A549 (cell line): ENCODE data around the gene RAI2. TPM values are rescaled to one million over a fixed set of nuclear protein-coding genes. Genes with fewer than 3 reads are reported as not detected.

ENCODE experiments used
- ATAC-seq, 2 experiments: fragments of 200-7000 bp in 1 of 2; fragments of >200 bp in 1 of 2; cut with Nextera tagmentation in 1 of 2; cut with Tn5 transposase in 1 of 2; 3 replicates each; pipeline versions ENCODE4 v1.8.0 to v1.9.1; 2018 to 2020; ENCODE audit warnings: mild to moderate bottlenecking in 1 of 2, moderate library complexity in 1 of 2
- CTCF ChIA-PET: fragments of 300-600 bp; sonication (Branson Sonifier 250); formaldehyde crosslinking; extraction: SDS; loops from one replicate; lab custom pipeline; 2021; ENCODE audit warnings: antibody characterized with exemption, inconsistent platforms; lab: Yijun Ruan, JAX
- POLR2A ChIA-PET: fragments of 350-600 bp; formaldehyde crosslinking; extraction: SDS; loops from one replicate; lab custom pipeline; 2021; ENCODE audit warnings: antibody characterized with exemption, inconsistent platforms; lab: Yijun Ruan, JAX
- DNase-seq, 2 experiments: peaks; one replicate each; pipeline versions ENCODE4 v3.0.0 to v3.0.0-alpha.2; 2011 to 2016; ENCODE audit warnings: low read depth in 1 of 2, low spot score in 1 of 2
- FAIRE-seq: peaks from 2 replicates; lab custom pipeline; 2011; peaks lifted over from hg19 to GRCh38; lab: Jason Lieb, UNC
- H3K27ac ChIP-seq, 2 experiments: fragments of >200 bp; sonication (Bioruptor Twin); formaldehyde crosslinking; 3 replicates each; pipeline ENCODE4 v1.5.1; 2016 to 2017
- H3K4me1 ChIP-seq: fragments of >200 bp; sonication (Bioruptor Twin); formaldehyde crosslinking; 3 replicates; pipeline ENCODE4 v1.6.1; 2016
- H3K4me2 ChIP-seq: fragments of >200 bp; sonication (Bioruptor Twin); formaldehyde crosslinking; 3 replicates; pipeline ENCODE4 v1.6.1; 2016
- H3K4me3 ChIP-seq: fragments of >200 bp; sonication (Bioruptor Twin); formaldehyde crosslinking; 3 replicates; pipeline ENCODE4 v1.5.1; 2016
- H3K9me3 ChIP-seq: fragments of >200 bp; sonication (Bioruptor Twin); formaldehyde crosslinking; 3 replicates; pipeline ENCODE4 v1.6.1; 2016
- CBX8 ChIP-seq: fragments of 200-600 bp; sonication (generic); IDR thresholded peaks from 2 replicates; pipeline ENCODE4 v1.6.1; 2016
- CEBPB ChIP-seq, 2 experiments: fragments of >200 bp in 1 of 2; sonication (Bioruptor Twin) in 1 of 2; formaldehyde crosslinking in 1 of 2; IDR thresholded peaks; 2 replicates each; pipeline ENCODE4 v1.6.1; 2012 to 2016
- EHMT2 ChIP-seq: fragments of 200-600 bp; sonication (generic); IDR thresholded peaks from 2 replicates; pipeline ENCODE4 v1.6.1; 2016; ENCODE audit warnings: antibody characterized with exemption, low read depth, mild to moderate bottlenecking, moderate library complexity
- FOSB ChIP-seq: fragments of 250-450 bp; sonication (Bioruptor Pico); IDR thresholded peaks from 2 replicates; pipeline ENCODE4 v1.5.0; 2020; ENCODE audit warnings: mild to moderate bottlenecking, moderate library complexity
- FOSL2 ChIP-seq, 2 experiments: fragments of 450-650 bp in 1 of 2; fragments of >200 bp in 1 of 2; sonication (Bioruptor Twin) in 1 of 2; formaldehyde crosslinking; IDR thresholded peaks; 2 replicates each; pipeline versions ENCODE4 v1.5.0 to v1.6.1; 2016 to 2020; ENCODE audit warnings: mild to moderate bottlenecking in 1 of 2, moderate library complexity in 1 of 2
- FOXS1 ChIP-seq: fragments of 250-450 bp; sonication (Bioruptor Pico); IDR thresholded peaks from 2 replicates; pipeline ENCODE4 v1.5.0; 2020; ENCODE audit warnings: mild to moderate bottlenecking, moderate library complexity
- GATA3 ChIP-seq: IDR thresholded peaks from 2 replicates; pipeline ENCODE4 v1.6.1; 2012; ENCODE audit warnings: borderline replicate concordance
- HMGXB4 ChIP-seq: fragments of 250-450 bp; sonication (Bioruptor Pico); IDR thresholded peaks from 2 replicates; pipeline ENCODE4 v1.5.0; 2021; ENCODE audit warnings: mild to moderate bottlenecking, moderate library complexity, borderline replicate concordance
- HOXA7 ChIP-seq: fragments of 250-450 bp; sonication (Bioruptor Pico); IDR thresholded peaks from 2 replicates; pipeline ENCODE4 v1.5.0; 2020; ENCODE audit warnings: mild to moderate bottlenecking, moderate library complexity
- HOXB5 ChIP-seq: fragments of 250-450 bp; sonication (Bioruptor Pico); IDR thresholded peaks from 2 replicates; pipeline ENCODE4 v1.5.0; 2020; ENCODE audit warnings: mild to moderate bottlenecking, moderate library complexity
- KDM1A ChIP-seq: fragments of 200-600 bp; sonication (generic); IDR thresholded peaks from 2 replicates; pipeline ENCODE4 v1.6.1; 2016; ENCODE audit warnings: low read depth, mild to moderate bottlenecking
- MAFK ChIP-seq: fragments of 450-650 bp; IDR thresholded peaks from 2 replicates; pipeline ENCODE4 v1.6.1; 2014; ENCODE audit not compliant: partially characterized antibody
- MYC ChIP-seq: IDR thresholded peaks from 2 replicates; pipeline ENCODE4 v1.6.1; 2012; ENCODE audit warnings: mild to moderate bottlenecking, inconsistent platforms, low read length, improper control_type of control experiment, borderline replicate concordance
- NPAS2 ChIP-seq: fragments of 250-450 bp; sonication (Bioruptor Pico); IDR thresholded peaks from 2 replicates; pipeline ENCODE4 v1.8.0; 2022; ENCODE audit warnings: mild to moderate bottlenecking, moderate library complexity, borderline replicate concordance
- NR3C1 ChIP-seq: fragments of >200 bp; sonication (Bioruptor Twin); formaldehyde crosslinking; IDR thresholded peaks from 3 replicates; pipeline ENCODE4 v1.6.1; 2017
- PBX3 ChIP-seq: IDR thresholded peaks from 2 replicates; pipeline ENCODE4 v1.6.1; 2012
- PHF8 ChIP-seq: fragments of 200-600 bp; sonication (generic); IDR thresholded peaks from 2 replicates; pipeline ENCODE4 v1.6.1; 2016; ENCODE audit warnings: low read depth, mild to moderate bottlenecking, antibody characterized with exemption, moderate library complexity, borderline replicate concordance
- POLR2AphosphoS2 ChIP-seq: conservative IDR thresholded peaks from 2 replicates; pipeline ENCODE4 v1.6.1; 2012; ENCODE audit warnings: low read length, improper control_type of control experiment, inconsistent platforms
- RCOR1 ChIP-seq: fragments of 150-350 bp; IDR thresholded peaks from 2 replicates; pipeline ENCODE4 v1.6.1; 2014; ENCODE audit warnings: antibody characterized with exemption, low read length, low read depth
- RFX5 ChIP-seq: fragments of 450-650 bp; IDR thresholded peaks from 2 replicates; pipeline ENCODE4 v1.7.1; 2014; ENCODE audit warnings: antibody characterized with exemption, mild to moderate bottlenecking, moderate library complexity
- SMC3 ChIP-seq: fragments of >200 bp; sonication (Bioruptor Twin); formaldehyde crosslinking; IDR thresholded peaks from 3 replicates; pipeline ENCODE4 v1.6.1; 2018; ENCODE audit warnings: inconsistent platforms
- TFCP2L1 ChIP-seq: fragments of 250-450 bp; sonication (Bioruptor Pico); IDR thresholded peaks from 2 replicates; pipeline ENCODE4 v1.5.0; 2021; ENCODE audit warnings: mild to moderate bottlenecking
- ZC3H11A ChIP-seq: fragments of 450-650 bp; IDR thresholded peaks from 2 replicates; pipeline ENCODE4 v1.6.1; 2014; ENCODE audit warnings: antibody characterized with exemption, mild to moderate bottlenecking
- ZSCAN20 ChIP-seq: fragments of 250-450 bp; sonication (Bioruptor Pico); IDR thresholded peaks from 2 replicates; pipeline ENCODE4 v1.8.0; 2022; ENCODE audit warnings: mild to moderate bottlenecking, moderate library complexity
- WGBS: methylation state at CpG from one replicate; pipeline ENCODE4 v1.1.6; 2017; ENCODE audit errors: missing lambda C conversion rate; 5-methylcytosine and 5-hydroxymethylcytosine counted together
- polyA plus RNA-seq, 4 experiments: library from polyadenylated mRNA; depleted of rRNA in 3 of 4; stranded (reverse); fragments of >200 nt; fragmentation: RNase III in 1 of 4; extraction: RNeasy Plus Mini Kit Qiagen cat#74134 plus additional on column Dnase treatment in 1 of 4; gene quantifications; 2 replicates in 3 of 4; 3 replicates in 1 of 4; pipeline ENCODE4 v1.2.3, GENCODE V29; 2011 to 2017
- TF ChIP-seq, protein P1 (sequence below): fragments of >200 bp; sonication (Bioruptor Twin); formaldehyde crosslinking; IDR thresholded peaks from 2 replicates; pipeline ENCODE4 v1.6.1; 2016
- TF ChIP-seq, protein P2 (sequence below): IDR thresholded peaks from 2 replicates; pipeline ENCODE4 v1.6.1; 2012; ENCODE audit warnings: low read depth, borderline replicate concordance
- TF ChIP-seq, protein P3 (sequence below): fragments of >200 bp; sonication (Bioruptor Twin); formaldehyde crosslinking; IDR thresholded peaks from 3 replicates; pipeline ENCODE4 v1.5.1; 2016

The RAI2 gene
- polyA plus RNA-seq, 2 of the 4 experiments (the other 2 are of a cell fraction) = not detected

- 2% methylated on average over 3 of the region's 3 CpGs for WGBS
- ATAC-seq (no peak), FAIRE-seq (no peak), DNase-seq (no peak)
- no peak overlapping the region for H3K4me2 ChIP-seq
- TF ChIP-seq NR3C1 (no peak), MYC (no peak), HOXA7 (CRISPR knock-in tag) (no peak), RFX5 (no peak), CBX8 (no peak), PBX3 (no peak), EHMT2 (no peak), ZC3H11A (no peak), CEBPB (IDR thresholded peaks at IDR 0.05) (no peak), NPAS2 (no peak), HMGXB4 (CRISPR knock-in tag) (no peak), KDM1A (no peak), TFCP2L1 (CRISPR knock-in tag) (no peak), FOSL2 (IDR thresholded peaks at IDR 0.05) (no peak), FOSL2 (CRISPR knock-in tag; IDR thresholded peaks at IDR 0.05) (no peak)
- TF ChIP-seq, protein P1, sequence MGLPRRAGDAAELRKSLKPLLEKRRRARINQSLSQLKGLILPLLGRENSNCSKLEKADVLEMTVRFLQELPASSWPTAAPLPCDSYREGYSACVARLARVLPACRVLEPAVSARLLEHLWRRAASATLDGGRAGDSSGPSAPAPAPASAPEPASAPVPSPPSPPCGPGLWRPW = no peak
- no peak overlapping the region for H3K27ac ChIP-seq
- no peak overlapping the region for H3K4me3 ChIP-seq
- no peaks in the 10 kb centered on the region for H3K9me3 ChIP-seq
- ChIA-PET CTCF (no interaction called here), POLR2A (no interaction called here)
- H3K4me1 ChIP-seq = no peaks in the 10 kb centered on the region
Observed at GRCh38 chrX:17769701-17770269, 91.3 kb downstream of the RAI2 start.

GRCh38 chrX:17768997-17769396 is 92.1 kb downstream of the RAI2 start:
- H3K4me1 ChIP-seq = no peaks in the 10 kb centered on the region
- DNase-seq = no peak
- no peaks in the 10 kb centered on the region for H3K9me3 ChIP-seq
- CTCF ChIA-PET = no interaction called here
- WGBS = 35% methylated on average over 5 of the region's 5 CpGs
- H3K27ac ChIP-seq = no peak overlapping the region
- no peak overlapping the region for H3K4me2 ChIP-seq
- TF ChIP-seq MYC = no peak
- no peak for TF ChIP-seq RCOR1
- no peak for TF ChIP-seq FOSB (CRISPR knock-in tag)
- no peak for TF ChIP-seq PHF8
- ATAC-seq = no peak
- FAIRE-seq = no peak
- POLR2A ChIA-PET = no interaction called here
- no peak overlapping the region for H3K4me3 ChIP-seq

DNA sequence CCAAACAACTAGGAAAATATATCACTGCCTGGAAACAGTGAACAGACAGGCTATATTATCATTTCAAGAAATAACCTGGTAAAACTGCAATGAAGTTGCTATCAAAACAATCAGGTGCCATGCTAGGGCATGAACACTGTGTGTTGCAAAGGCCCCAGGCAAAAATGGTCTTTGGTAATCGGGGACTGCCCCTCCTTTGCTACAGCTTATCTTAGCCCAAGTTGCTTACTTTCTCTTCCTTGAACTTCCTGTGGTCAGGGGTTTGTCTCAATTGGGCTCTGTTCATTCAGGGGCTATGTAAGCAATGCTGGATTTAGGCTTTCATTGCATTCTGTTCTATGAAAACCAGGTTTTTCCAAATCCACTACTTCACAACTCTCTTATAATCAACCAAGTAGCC is 93.4 kb downstream of the RAI2 start:
- POLR2A ChIA-PET = no interaction called here
- DNase-seq (no peak), FAIRE-seq (no peak), ATAC-seq (no peak)
- WGBS = 0% methylated on average over 1 of the region's 1 CpG
- Histone ChIP-seq H3K4me3 (no peak overlapping the region), H3K4me1 (no peaks in the 10 kb centered on the region), H3K9me3 (no peaks in the 10 kb centered on the region), H3K4me2 (no peak overlapping the region)
- TF ChIP-seq PBX3 (no peak), FOXS1 (CRISPR knock-in tag) (no peak), ZSCAN20 (CRISPR knock-in tag) (no peak), HOXB5 (CRISPR knock-in tag) (no peak), FOSL2 (IDR thresholded peaks at IDR 0.05) (no peak), FOSL2 (CRISPR knock-in tag; IDR thresholded peaks at IDR 0.05) (no peak), SMC3 (no peak), NR3C1 (no peak), RCOR1 (no peak), PHF8 (no peak), GATA3 (no peak), MAFK (no peak), POLR2AphosphoS2 (no peak), CBX8 (no peak)
- TF ChIP-seq, protein P1 = no peak
- TF ChIP-seq, protein P2, sequence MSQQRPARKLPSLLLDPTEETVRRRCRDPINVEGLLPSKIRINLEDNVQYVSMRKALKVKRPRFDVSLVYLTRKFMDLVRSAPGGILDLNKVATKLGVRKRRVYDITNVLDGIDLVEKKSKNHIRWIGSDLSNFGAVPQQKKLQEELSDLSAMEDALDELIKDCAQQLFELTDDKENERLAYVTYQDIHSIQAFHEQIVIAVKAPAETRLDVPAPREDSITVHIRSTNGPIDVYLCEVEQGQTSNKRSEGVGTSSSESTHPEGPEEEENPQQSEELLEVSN = no peak
- TF ChIP-seq, protein P3, sequence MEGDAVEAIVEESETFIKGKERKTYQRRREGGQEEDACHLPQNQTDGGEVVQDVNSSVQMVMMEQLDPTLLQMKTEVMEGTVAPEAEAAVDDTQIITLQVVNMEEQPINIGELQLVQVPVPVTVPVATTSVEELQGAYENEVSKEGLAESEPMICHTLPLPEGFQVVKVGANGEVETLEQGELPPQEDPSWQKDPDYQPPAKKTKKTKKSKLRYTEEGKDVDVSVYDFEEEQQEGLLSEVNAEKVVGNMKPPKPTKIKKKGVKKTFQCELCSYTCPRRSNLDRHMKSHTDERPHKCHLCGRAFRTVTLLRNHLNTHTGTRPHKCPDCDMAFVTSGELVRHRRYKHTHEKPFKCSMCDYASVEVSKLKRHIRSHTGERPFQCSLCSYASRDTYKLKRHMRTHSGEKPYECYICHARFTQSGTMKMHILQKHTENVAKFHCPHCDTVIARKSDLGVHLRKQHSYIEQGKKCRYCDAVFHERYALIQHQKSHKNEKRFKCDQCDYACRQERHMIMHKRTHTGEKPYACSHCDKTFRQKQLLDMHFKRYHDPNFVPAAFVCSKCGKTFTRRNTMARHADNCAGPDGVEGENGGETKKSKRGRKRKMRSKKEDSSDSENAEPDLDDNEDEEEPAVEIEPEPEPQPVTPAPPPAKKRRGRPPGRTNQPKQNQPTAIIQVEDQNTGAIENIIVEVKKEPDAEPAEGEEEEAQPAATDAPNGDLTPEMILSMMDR = no peak
- TF ChIP-seq, all 56 proteins: peak for 0
- CTCF ChIA-PET = no interaction called here
- no peak overlapping the region for H3K27ac ChIP-seq
